Adrenal gland (tissue), 12 donors: Measurements from ENCODE around the gene CARM1. TPM values are rescaled to one million over a fixed set of nuclear protein-coding genes. Genes with fewer than 3 reads are reported as not detected.
A peak's percentile ranks its signal among the peaks of the same experiment; 100 is the strongest.

Source experiments
- DNase-seq, 7 donors: peaks; one replicate each; pipeline ENCODE4 v3.0.0-alpha.2; 2019 to 2020
- H3K27ac ChIP-seq, 5 donors: fragments of 200-600 bp; sonication (generic) in 4 of 5; 1 replicate in 3 of 5; 2 replicates in 2 of 5; pipeline versions ENCODE4 v1.5.1 to v1.8.0; 2016 to 2020; ENCODE audit warnings: mild to moderate bottlenecking in 1 of 5
- H3K27me3 ChIP-seq: fragments of 200-600 bp; 2 replicates; pipeline ENCODE4 v1.8.0; 2021
- H3K36me3 ChIP-seq, 2 donors: fragments of 200-600 bp; replicated peaks in 1 of 2; 1 replicate in 1 of 2; 2 replicates in 1 of 2; pipeline versions ENCODE4 v1.5.1 to v1.8.0; 2018 to 2022
- H3K4me1 ChIP-seq, 2 donors: fragments of 200-600 bp; replicated peaks in 1 of 2; 1 replicate in 1 of 2; 2 replicates in 1 of 2; pipeline versions ENCODE4 v1.5.1 to v1.8.0; 2018 to 2021
- H3K4me3 ChIP-seq, 4 donors: fragments of 200-600 bp; sonication (generic) in 3 of 4; one replicate each; pipeline ENCODE4 v1.5.1; 2016 to 2018
- H3K9me3 ChIP-seq, 3 donors: fragments of 200-600 bp; sonication (generic) in 1 of 3; replicated peaks in 1 of 3; 1 replicate in 2 of 3; 2 replicates in 1 of 3; pipeline versions ENCODE4 v1.5.1 to v1.8.0; 2016 to 2021
- POLR2A ChIP-seq, 2 donors: fragments of 450-650 bp; IDR thresholded peaks; one replicate each; pipeline ENCODE4 v1.6.1; 2017; ENCODE audit warnings: antibody characterized with exemption in 2 of 2, mild to moderate bottlenecking in 2 of 2, moderate library complexity in 1 of 2
- WGBS, 4 donors: extraction: QIAGEN DNeasy Blood & Tissue Kit in 2 of 4; methylation state at CpG; one replicate each; pipeline versions ENCODE4 v1.1.5 to v1.1.7; 2013 to 2017; 5-methylcytosine and 5-hydroxymethylcytosine counted together
- intact Hi-C, 2 donors: fragments of 100-400 bp; cut with DNase I; formaldehyde crosslinking; loops; one replicate each; pipeline versions ENCODE4 v1.14.1 to v1.15.0; 2022 to 2023
- polyA plus RNA-seq, 3 donors: library from polyadenylated mRNA; stranded (reverse); fragments of 200-250 nt in 2 of 3; fragments of 350-450 nt in 1 of 3; fragmentation: Illumina TruSeq in 1 of 3; extraction: RNeasy Lipid Tissue Mini Kit (QIAGEN cat#74804) in 1 of 3; gene quantifications; one replicate each; pipeline ENCODE4 v1.2.3, GENCODE V29; 2013 to 2014
- total RNA-seq, 9 donors: library from RNA; depleted of rRNA in 4 of 9; stranded (reverse); fragments of >200 nt in 4 of 9; fragments of 120-200 nt in 1 of 9; fragmentation: NEBNext Ultra II Directional in 1 of 9; extraction: Animal tissue kit (Norgen Biotek cat#: 25700) in 1 of 9; gene quantifications; one replicate each; pipeline versions ENCODE4 v1.1.0 to v1.2.4, GENCODE V29; 2013 to 2023
- TF ChIP-seq, protein P1 (sequence below), 6 experiments: fragments of 450-650 bp in 4 of 6; fragments of 200-600 bp in 2 of 6; sonication (generic) in 1 of 6; IDR thresholded peaks; 1 replicate in 5 of 6; 2 replicates in 1 of 6; pipeline versions ENCODE4 v1.5.1 to v1.8.0; 2016 to 2021; ENCODE audit warnings: antibody characterized with exemption in 6 of 6, mild to moderate bottlenecking in 2 of 6, moderate library complexity in 1 of 6
- donor health status: healthy with polysubstance abuse.
- donor health status: Bipolar disorder and iron deficiency.
- donor health status: DM: yes; HTN: yes; CAD: no.
- donor health status: DM: no; HTN: no; CAD: no.
- donor health status: DM: no; HTN: no; CAD: no.
- donor health status: DM: yes; HTN: yes; CAD: no.

CARM1 gene
- total and polyA plus RNA-seq, 12 donors, result 8.2 to 38.1 (median 21.6) TPM

DNA sequence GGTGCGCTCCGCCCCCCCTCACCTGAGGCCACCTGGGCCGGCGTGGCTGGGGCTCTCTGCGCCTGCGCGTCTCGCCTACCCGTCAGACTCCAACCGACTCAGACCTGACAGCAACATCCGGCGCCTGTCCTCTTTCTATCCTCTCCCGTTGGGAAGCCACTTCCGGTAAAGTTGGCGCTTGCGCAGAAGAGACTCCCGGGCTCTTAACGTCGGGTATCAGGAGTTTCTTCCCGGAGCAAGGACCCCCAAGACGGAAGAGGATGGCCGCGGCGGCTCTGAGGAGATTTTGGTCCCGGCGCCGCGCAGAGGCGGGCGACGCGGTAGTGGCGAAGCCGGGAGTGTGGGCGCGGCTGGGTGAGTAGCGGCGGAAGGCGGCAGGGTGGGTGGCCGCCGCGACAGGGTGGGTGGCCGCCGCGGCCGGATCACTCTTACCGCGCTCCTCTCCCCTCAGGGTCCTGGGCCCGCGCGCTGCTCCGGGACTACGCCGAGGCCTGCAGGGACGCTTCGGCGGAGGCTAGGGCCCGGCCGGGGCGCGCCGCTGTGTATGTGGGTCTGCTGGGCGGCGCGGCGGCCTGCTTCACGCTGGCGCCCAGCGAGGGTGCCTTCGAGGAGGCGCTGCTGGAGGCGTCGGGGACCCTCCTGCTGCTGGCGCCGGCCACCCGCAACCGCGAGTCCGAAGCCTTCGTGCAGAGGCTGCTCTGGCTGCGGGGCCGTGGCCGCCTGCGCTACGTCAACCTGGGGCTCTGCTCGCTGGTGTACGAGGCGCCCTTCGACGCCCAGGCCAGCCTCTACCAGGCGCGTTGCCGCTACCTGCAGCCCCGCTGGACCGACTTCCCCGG, 57.4 kb downstream of the CARM1 start, which contains the start of the genes TIMM29 and YIPF2:
Gene TIMM29, plus strand, starts transcription at position 249 of the 839 bp plus-strand sequence. Its CDS starts 12 bp downstream, at position 261.
Gene YIPF2, minus strand, starts transcription at position 77 of the 839 bp plus-strand sequence. CDS start 229 bp downstream, outside the sequence.
- 0 to 1% (median 0%) methylated on average over 27 to 96 of the region's 96 CpGs; no CpG with 5 or more reads in 1 of the 4 donors for WGBS, 4 donors
- H3K27ac ChIP-seq, result peak within 1 kb of the TSS in 4 of 5 donors; percentile 78 to 93 (median 84)
- peak; percentile 28 to 91 for TF ChIP-seq POLR2A (IDR thresholded peaks at IDR 0.05)
- TF ChIP-seq, protein P1, sequence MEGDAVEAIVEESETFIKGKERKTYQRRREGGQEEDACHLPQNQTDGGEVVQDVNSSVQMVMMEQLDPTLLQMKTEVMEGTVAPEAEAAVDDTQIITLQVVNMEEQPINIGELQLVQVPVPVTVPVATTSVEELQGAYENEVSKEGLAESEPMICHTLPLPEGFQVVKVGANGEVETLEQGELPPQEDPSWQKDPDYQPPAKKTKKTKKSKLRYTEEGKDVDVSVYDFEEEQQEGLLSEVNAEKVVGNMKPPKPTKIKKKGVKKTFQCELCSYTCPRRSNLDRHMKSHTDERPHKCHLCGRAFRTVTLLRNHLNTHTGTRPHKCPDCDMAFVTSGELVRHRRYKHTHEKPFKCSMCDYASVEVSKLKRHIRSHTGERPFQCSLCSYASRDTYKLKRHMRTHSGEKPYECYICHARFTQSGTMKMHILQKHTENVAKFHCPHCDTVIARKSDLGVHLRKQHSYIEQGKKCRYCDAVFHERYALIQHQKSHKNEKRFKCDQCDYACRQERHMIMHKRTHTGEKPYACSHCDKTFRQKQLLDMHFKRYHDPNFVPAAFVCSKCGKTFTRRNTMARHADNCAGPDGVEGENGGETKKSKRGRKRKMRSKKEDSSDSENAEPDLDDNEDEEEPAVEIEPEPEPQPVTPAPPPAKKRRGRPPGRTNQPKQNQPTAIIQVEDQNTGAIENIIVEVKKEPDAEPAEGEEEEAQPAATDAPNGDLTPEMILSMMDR (IDR thresholded peaks at IDR 0.05), result no peak
- H3K36me3 ChIP-seq, result peaks cover 0 to 27% of the 10 kb centered on the region in 2 donors
- H3K9me3 ChIP-seq, result no peaks in the 10 kb centered on the region
- H3K4me3 ChIP-seq, result peak within 1 kb of the TSS; percentile 36 to 97 (median 73)
- intact Hi-C loops, result loop anchor here in 1 of 2 donors (5.0 kb wide), 1 partner anchor 56 kb away; the partner anchor contains the start of gene CARM1
- peaks cover 14 to 28% of the 10 kb centered on the region in 2 donors for H3K4me1 ChIP-seq
- peak; percentile 96 to 99 (median 98) for DNase-seq
- no peaks in the 10 kb centered on the region for H3K27me3 ChIP-seq

DNA sequence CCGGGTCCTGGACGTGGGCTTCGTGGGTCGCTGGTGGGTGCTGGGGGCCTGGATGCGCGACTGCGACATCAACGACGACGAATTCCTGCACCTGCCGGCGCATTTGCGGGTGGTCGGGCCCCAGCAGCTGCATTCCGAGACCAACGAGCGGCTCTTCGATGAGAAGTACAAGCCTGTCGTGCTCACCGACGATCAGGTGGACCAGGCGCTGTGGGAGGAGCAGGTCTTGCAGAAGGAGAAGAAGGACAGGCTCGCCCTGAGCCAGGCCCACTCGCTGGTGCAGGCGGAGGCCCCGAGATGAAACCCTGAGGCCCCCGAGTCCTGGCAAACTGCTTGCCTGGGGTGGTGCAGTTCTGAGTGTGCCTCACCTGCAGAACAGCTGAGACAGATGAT, 58.0 kb downstream of the CARM1 start:
- 8% methylated on average over 27 of the region's 27 CpGs; no CpG with 5 or more reads in 2 of the 4 donors for WGBS, 4 donors
- Histone ChIP-seq H3K4me1 (peaks cover 14 to 28% of the 10 kb centered on the region in 2 donors), H3K9me3 (no peaks in the 10 kb centered on the region), H3K4me3 (peak overlapping the region; percentile 36 to 97 (median 73)), H3K27me3 (no peaks in the 10 kb centered on the region), H3K36me3 (peaks cover 0 to 21% of the 10 kb centered on the region in 2 donors), H3K27ac (peak overlapping the region in 4 of 5 donors; percentile 78 to 93 (median 84))
- DNase-seq, result no peak
- intact Hi-C loops, result loop anchor here in 1 of 2 donors (5.0 kb wide), 1 partner anchor 57 kb away; the partner anchor contains the start of gene CARM1
- TF ChIP-seq, protein P1 (IDR thresholded peaks at IDR 0.05), result no peak
- no peak for TF ChIP-seq POLR2A (IDR thresholded peaks at IDR 0.05)

DNA sequence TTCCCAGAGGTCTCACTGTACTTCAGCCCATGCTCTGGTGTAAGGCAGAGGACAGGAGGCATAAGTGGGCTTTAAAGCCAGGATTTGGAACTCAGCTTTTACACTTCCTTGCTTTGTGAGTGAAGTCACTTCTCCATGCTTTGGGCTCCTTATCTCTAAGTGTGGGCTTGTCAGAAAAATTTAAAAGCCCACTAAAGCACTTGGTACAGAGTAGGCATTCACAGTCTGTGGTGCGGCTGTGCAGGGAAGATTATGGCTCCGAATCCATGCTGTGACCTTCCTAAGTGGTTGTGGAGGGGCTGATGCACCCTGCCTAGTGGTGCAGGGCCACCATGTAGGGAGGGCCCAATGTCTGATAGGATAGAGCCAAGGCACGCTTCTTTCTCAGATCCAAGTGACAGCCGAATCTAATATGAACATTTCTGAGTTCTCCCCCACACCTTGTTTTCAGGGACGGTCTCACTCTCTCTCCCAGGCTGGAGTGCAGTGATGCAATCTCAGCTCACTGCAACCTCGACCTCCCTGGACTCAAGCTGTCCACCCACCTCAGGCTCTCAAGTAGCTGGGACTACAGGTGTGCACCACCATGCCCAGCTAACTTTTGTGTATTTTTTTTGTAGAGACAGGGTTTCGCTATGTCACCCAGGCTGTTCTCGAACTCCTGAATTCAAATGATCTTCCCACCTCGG, 64.2 kb downstream of the CARM1 start:
- intact Hi-C loops, result loop anchor here in 1 of 2 donors (5.0 kb wide), 1 partner anchor 87 kb away; no protein-coding TSS in a partner anchor
- Histone ChIP-seq H3K4me1 (no peaks in the 10 kb centered on the region), H3K27me3 (no peaks in the 10 kb centered on the region), H3K27ac (no peak overlapping the region), H3K4me3 (no peak overlapping the region), H3K36me3 (peaks cover 0 to 9% of the 10 kb centered on the region in 2 donors), H3K9me3 (no peaks in the 10 kb centered on the region)
- no peak for TF ChIP-seq POLR2A (IDR thresholded peaks at IDR 0.05)
- TF ChIP-seq, protein P1 (IDR thresholded peaks at IDR 0.05), result no peak
- 78 to 89% (median 88%) methylated on average over 7 to 9 of the region's 9 CpGs for WGBS, 4 donors
- no peak for DNase-seq
